Liver (tissue), 9 donors: Measurements from ENCODE around the gene RNU5D-1. TPM values are rescaled to one million over a fixed set of nuclear protein-coding genes. Genes with fewer than 3 reads are reported as not detected.

Source experiments
- DNase-seq: peaks from one replicate; pipeline ENCODE4 v3.0.0-alpha.2; 2017; ENCODE audit warnings: low spot score
- H3K27ac ChIP-seq, 2 donors: one replicate each; pipeline ENCODE4 v1.7.0; 2013; ENCODE audit warnings: inconsistent platforms in 2 of 2, low read length in 2 of 2, control low read depth in 1 of 2, low read depth in 1 of 2, mild to moderate bottlenecking in 1 of 2
- H3K27me3 ChIP-seq, 4 donors: one replicate each; pipeline versions ENCODE4 v1.6.1 to v1.7.0; 2013; ENCODE audit warnings: low read length in 3 of 4, inconsistent platforms in 1 of 4, mild to moderate bottlenecking in 1 of 4, moderate library complexity in 1 of 4; ENCODE audit not compliant: control insufficient read depth in 4 of 4, insufficient read depth in 4 of 4
- H3K36me3 ChIP-seq, 4 donors: one replicate each; pipeline versions ENCODE4 v1.6.1 to v1.7.0; 2013; ENCODE audit warnings: low read length in 3 of 4, mild to moderate bottlenecking in 3 of 4, low read depth in 1 of 4, moderate library complexity in 1 of 4; ENCODE audit not compliant: control insufficient read depth in 4 of 4, insufficient read depth in 3 of 4
- H3K4me1 ChIP-seq, 4 donors: one replicate each; pipeline versions ENCODE4 v1.6.1 to v1.7.0; 2013; ENCODE audit warnings: low read length in 3 of 4, mild to moderate bottlenecking in 3 of 4, moderate library complexity in 1 of 4; ENCODE audit not compliant: control insufficient read depth in 4 of 4, insufficient read depth in 4 of 4
- H3K4me3 ChIP-seq, 3 donors: one replicate each; pipeline versions ENCODE4 v1.6.1 to v1.7.0; 2013; ENCODE audit warnings: low read length in 3 of 3, control low read depth in 1 of 3, low read depth in 1 of 3, mild to moderate bottlenecking in 1 of 3
- H3K9ac ChIP-seq, 2 donors: one replicate each; pipeline ENCODE4 v1.7.0; 2013; ENCODE audit warnings: low read length in 2 of 2, mild to moderate bottlenecking in 2 of 2, moderate library complexity in 2 of 2, control low read depth in 1 of 2, low read depth in 1 of 2
- H3K9me3 ChIP-seq, 4 donors: one replicate each; pipeline versions ENCODE4 v1.6.1 to v1.7.0; 2013; ENCODE audit warnings: low read length in 3 of 4; ENCODE audit not compliant: control insufficient read depth in 4 of 4
- EGR1 ChIP-seq, 2 donors: IDR thresholded peaks; 2 replicates each; pipeline ENCODE4 v1.6.1; 2016 to 2018; ENCODE audit warnings: antibody characterized with exemption in 2 of 2, low read depth in 2 of 2
- FOXA1 ChIP-seq: IDR thresholded peaks from 2 replicates; pipeline ENCODE4 v1.6.1; 2016; ENCODE audit warnings: antibody characterized with exemption
- FOXA2 ChIP-seq: IDR thresholded peaks from 2 replicates; pipeline ENCODE4 v1.6.1; 2016; ENCODE audit warnings: antibody characterized with exemption
- GABPA ChIP-seq, 2 donors: IDR thresholded peaks in 1 of 2; conservative IDR thresholded peaks in 1 of 2; 2 replicates each; pipeline ENCODE4 v1.6.1; 2016; ENCODE audit warnings: antibody characterized with exemption in 2 of 2, mild to moderate bottlenecking in 1 of 2, moderate library complexity in 1 of 2
- HNF4A ChIP-seq, 2 donors: conservative IDR thresholded peaks; 2 replicates each; pipeline ENCODE4 v1.6.1; 2016; ENCODE audit warnings: antibody characterized with exemption in 2 of 2, mild to moderate bottlenecking in 2 of 2
- HNF4G ChIP-seq: IDR thresholded peaks from 2 replicates; pipeline ENCODE4 v1.6.1; 2016; ENCODE audit warnings: antibody characterized with exemption
- JUND ChIP-seq, 2 donors: IDR thresholded peaks; 2 replicates each; pipeline ENCODE4 v1.6.1; 2016; ENCODE audit warnings: antibody characterized with exemption in 2 of 2
- MAX ChIP-seq: IDR thresholded peaks from 2 replicates; pipeline ENCODE4 v1.6.1; 2016; ENCODE audit warnings: antibody characterized with exemption
- NR2F2 ChIP-seq: IDR thresholded peaks from 2 replicates; pipeline ENCODE4 v1.6.1; 2016; ENCODE audit warnings: antibody characterized with exemption
- RAD21 ChIP-seq, 2 donors: IDR thresholded peaks; 2 replicates each; pipeline ENCODE4 v1.6.1; 2016; ENCODE audit warnings: antibody characterized with exemption in 2 of 2, mild to moderate bottlenecking in 2 of 2
- RXRA ChIP-seq, 2 donors: IDR thresholded peaks; 2 replicates each; pipeline ENCODE4 v1.6.1; 2017 to 2018; ENCODE audit warnings: antibody characterized with exemption in 2 of 2, mild to moderate bottlenecking in 1 of 2
- SP1 ChIP-seq: IDR thresholded peaks from 2 replicates; pipeline ENCODE4 v1.6.1; 2018; ENCODE audit warnings: antibody characterized with exemption, mild to moderate bottlenecking
- TAF1 ChIP-seq: conservative IDR thresholded peaks from 2 replicates; pipeline ENCODE4 v1.6.1; 2016; ENCODE audit warnings: antibody characterized with exemption, mild to moderate bottlenecking
- YY1 ChIP-seq: IDR thresholded peaks from 2 replicates; pipeline ENCODE4 v1.6.1; 2016; ENCODE audit warnings: antibody characterized with exemption, mild to moderate bottlenecking
- WGBS: extraction: QIAGEN DNeasy Blood & Tissue Kit; methylation state at CpG from one replicate; pipeline ENCODE4 v1.1.7; 2013; 5-methylcytosine and 5-hydroxymethylcytosine counted together
- polyA plus RNA-seq, 2 donors: library from polyadenylated mRNA; stranded (reverse) in 1 of 2; unstranded in 1 of 2; fragments of 200-250 nt in 1 of 2; fragments of >200 nt in 1 of 2; fragmentation: Nextera tagmentation in 1 of 2; extraction: Ambion mirVana in 1 of 2; gene quantifications; one replicate each; pipeline versions ENCODE4 v1.2.1 to v1.2.3, GENCODE V29; 2013 to 2015
- total RNA-seq, 2 donors: library from RNA; depleted of rRNA; stranded (reverse); fragments of >200 nt; gene quantifications; one replicate each; pipeline ENCODE4 v1.2.3, GENCODE V29; 2014
- TF ChIP-seq, protein P1 (sequence below): IDR thresholded peaks from 2 replicates; pipeline ENCODE4 v1.6.1; 2016; ENCODE audit warnings: antibody characterized with exemption, mild to moderate bottlenecking
- TF ChIP-seq, protein P2 (sequence below): fragments of 150-350 bp; IDR thresholded peaks from 2 replicates; pipeline ENCODE4 v1.5.1; 2017; ENCODE audit warnings: improper control_type of control experiment, low read depth, low read length; ENCODE audit not compliant: missing input control
- TF ChIP-seq, protein P3 (sequence below): IDR thresholded peaks from 2 replicates; pipeline ENCODE4 v1.6.1; 2016; ENCODE audit warnings: antibody characterized with exemption
- TF ChIP-seq, protein P4 (sequence below): IDR thresholded peaks from 2 replicates; pipeline ENCODE4 v1.6.1; 2016; ENCODE audit warnings: antibody characterized with exemption
- donor health status: healthy.
- donor health status: healthy.
- donor health status: healthy.
- donor health status: healthy.
- donor health status: healthy.

RNU5D-1 gene
- total and polyA plus RNA-seq, 4 donors: not detected

DNA sequence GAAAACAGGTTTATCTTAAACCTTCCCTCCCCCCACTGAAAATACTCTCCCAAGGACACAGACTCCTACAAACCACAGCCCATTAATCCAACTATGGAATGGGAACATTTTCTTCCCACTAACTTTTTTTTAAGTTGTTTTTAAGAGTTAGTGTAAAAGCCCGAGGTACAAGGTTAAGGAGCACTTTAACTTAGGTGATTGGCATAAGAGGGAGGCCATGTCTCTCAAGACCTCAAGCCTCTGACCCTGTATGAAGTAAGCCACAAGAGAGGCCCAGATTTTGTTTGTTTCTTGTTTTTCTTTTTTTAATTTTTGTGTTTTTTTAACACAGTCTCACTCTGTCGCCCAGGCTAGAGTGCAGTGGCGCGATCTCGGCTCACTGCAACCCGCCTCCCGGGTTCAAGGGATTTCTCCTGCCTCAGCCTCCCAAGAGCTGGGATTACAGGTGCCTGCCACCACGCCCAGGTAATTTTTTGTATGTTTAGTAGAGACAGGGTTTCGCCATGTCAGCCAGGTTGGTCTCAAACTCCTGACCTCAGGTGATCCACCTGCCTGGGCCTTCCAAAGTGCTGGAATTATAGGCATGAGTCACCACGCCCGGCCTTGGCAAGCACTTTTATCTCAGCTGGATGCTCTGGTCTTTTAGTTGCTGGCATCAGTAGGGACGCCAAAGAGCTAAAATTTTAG is 42.1 kb downstream of the RNU5D-1 start (continued):
- TF ChIP-seq RAD21 (IDR thresholded peaks at IDR 0.05) (no peak), TAF1 (no peak), HNF4A (conservative IDR thresholded peaks at IDR 0.05) (no peak)

DNA sequence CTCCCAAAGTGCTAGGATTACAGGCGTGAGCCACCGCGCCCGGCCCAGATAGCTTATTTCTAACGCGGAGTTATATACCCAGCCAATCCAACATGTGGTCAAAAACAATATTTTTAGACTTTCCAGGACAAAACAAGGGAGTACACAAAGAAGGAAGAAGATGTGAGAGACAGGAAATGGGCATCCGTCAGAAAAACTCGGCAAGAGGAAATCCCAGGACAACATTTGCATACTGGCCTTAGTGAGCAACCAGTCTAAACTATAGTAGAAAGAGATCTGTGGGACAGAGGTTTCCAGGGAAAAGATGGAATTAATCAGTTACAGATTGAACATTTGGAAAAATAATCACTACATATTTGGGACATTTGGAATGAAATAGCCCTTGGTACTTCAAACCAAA is 45.1 kb downstream of the RNU5D-1 start:
- TF ChIP-seq, protein P1, sequence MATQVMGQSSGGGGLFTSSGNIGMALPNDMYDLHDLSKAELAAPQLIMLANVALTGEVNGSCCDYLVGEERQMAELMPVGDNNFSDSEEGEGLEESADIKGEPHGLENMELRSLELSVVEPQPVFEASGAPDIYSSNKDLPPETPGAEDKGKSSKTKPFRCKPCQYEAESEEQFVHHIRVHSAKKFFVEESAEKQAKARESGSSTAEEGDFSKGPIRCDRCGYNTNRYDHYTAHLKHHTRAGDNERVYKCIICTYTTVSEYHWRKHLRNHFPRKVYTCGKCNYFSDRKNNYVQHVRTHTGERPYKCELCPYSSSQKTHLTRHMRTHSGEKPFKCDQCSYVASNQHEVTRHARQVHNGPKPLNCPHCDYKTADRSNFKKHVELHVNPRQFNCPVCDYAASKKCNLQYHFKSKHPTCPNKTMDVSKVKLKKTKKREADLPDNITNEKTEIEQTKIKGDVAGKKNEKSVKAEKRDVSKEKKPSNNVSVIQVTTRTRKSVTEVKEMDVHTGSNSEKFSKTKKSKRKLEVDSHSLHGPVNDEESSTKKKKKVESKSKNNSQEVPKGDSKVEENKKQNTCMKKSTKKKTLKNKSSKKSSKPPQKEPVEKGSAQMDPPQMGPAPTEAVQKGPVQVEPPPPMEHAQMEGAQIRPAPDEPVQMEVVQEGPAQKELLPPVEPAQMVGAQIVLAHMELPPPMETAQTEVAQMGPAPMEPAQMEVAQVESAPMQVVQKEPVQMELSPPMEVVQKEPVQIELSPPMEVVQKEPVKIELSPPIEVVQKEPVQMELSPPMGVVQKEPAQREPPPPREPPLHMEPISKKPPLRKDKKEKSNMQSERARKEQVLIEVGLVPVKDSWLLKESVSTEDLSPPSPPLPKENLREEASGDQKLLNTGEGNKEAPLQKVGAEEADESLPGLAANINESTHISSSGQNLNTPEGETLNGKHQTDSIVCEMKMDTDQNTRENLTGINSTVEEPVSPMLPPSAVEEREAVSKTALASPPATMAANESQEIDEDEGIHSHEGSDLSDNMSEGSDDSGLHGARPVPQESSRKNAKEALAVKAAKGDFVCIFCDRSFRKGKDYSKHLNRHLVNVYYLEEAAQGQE: no peak
- TF ChIP-seq HNF4G (no peak), TAF1 (no peak), EGR1 (IDR thresholded peaks at IDR 0.05; ENCODE audit: low read depth in 2 of 2) (no peak), JUND (IDR thresholded peaks at IDR 0.05) (no peak), YY1 (no peak), NR2F2 (no peak), HNF4A (conservative IDR thresholded peaks at IDR 0.05) (no peak), FOXA2 (no peak), FOXA1 (no peak), GABPA (IDR thresholded peaks at IDR 0.05 in 1 of 2, conservative IDR thresholded peaks at IDR 0.05 in 1 of 2) (no peak), SP1 (no peak), RXRA (IDR thresholded peaks at IDR 0.05) (no peak), MAX (no peak), RAD21 (IDR thresholded peaks at IDR 0.05) (no peak)
- TF ChIP-seq, protein P2, sequence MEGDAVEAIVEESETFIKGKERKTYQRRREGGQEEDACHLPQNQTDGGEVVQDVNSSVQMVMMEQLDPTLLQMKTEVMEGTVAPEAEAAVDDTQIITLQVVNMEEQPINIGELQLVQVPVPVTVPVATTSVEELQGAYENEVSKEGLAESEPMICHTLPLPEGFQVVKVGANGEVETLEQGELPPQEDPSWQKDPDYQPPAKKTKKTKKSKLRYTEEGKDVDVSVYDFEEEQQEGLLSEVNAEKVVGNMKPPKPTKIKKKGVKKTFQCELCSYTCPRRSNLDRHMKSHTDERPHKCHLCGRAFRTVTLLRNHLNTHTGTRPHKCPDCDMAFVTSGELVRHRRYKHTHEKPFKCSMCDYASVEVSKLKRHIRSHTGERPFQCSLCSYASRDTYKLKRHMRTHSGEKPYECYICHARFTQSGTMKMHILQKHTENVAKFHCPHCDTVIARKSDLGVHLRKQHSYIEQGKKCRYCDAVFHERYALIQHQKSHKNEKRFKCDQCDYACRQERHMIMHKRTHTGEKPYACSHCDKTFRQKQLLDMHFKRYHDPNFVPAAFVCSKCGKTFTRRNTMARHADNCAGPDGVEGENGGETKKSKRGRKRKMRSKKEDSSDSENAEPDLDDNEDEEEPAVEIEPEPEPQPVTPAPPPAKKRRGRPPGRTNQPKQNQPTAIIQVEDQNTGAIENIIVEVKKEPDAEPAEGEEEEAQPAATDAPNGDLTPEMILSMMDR: no peak
- TF ChIP-seq, protein P3, sequence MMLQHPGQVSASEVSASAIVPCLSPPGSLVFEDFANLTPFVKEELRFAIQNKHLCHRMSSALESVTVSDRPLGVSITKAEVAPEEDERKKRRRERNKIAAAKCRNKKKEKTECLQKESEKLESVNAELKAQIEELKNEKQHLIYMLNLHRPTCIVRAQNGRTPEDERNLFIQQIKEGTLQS: no peak
- TF ChIP-seq, protein P4, sequence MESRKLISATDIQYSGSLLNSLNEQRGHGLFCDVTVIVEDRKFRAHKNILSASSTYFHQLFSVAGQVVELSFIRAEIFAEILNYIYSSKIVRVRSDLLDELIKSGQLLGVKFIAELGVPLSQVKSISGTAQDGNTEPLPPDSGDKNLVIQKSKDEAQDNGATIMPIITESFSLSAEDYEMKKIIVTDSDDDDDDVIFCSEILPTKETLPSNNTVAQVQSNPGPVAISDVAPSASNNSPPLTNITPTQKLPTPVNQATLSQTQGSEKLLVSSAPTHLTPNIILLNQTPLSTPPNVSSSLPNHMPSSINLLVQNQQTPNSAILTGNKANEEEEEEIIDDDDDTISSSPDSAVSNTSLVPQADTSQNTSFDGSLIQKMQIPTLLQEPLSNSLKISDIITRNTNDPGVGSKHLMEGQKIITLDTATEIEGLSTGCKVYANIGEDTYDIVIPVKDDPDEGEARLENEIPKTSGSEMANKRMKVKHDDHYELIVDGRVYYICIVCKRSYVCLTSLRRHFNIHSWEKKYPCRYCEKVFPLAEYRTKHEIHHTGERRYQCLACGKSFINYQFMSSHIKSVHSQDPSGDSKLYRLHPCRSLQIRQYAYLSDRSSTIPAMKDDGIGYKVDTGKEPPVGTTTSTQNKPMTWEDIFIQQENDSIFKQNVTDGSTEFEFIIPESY: no peak
- peaks cover 5 to 12% (median 7%) of the 10 kb centered on the region in 4 donors for H3K4me1 ChIP-seq
- WGBS: 85% methylated on average over 8 of the region's 8 CpGs
- no peak overlapping the region for H3K27ac ChIP-seq
- H3K27me3 ChIP-seq: no peaks in the 10 kb centered on the region
- DNase-seq: no peak
- H3K9me3 ChIP-seq: no peaks in the 10 kb centered on the region
- H3K4me3 ChIP-seq: no peak overlapping the region
- H3K36me3 ChIP-seq: no peaks in the 10 kb centered on the region
- no peak overlapping the region for H3K9ac ChIP-seq
